Neural cell (in vitro differentiated cells): ENCODE results near the gene PPP3CA. TPM values are rescaled to one million over a fixed set of nuclear protein-coding genes. Genes with fewer than 3 reads are reported as not detected.

ENCODE experiments used
- H2AFZ ChIP-seq: fragments of 200-600, 300-800 bp; sonication (generic), shearing (Covaris generic); 2 replicates; pipeline ENCODE4 v1.6.0; 2014; ENCODE audit warnings: low read depth, mild to moderate bottlenecking, antibody characterized with exemption, low read length, moderate library complexity
- H3F3A ChIP-seq: fragments of 200-600 bp; shearing (Covaris generic); 2 replicates; pipeline ENCODE4 v1.6.1; 2016; ENCODE audit warnings: mild to moderate bottlenecking, moderate library complexity, mixed read lengths, antibody characterized with exemption, low read length; ENCODE audit not compliant: insufficient read depth, poor library complexity, severe bottlenecking
- H3K27ac ChIP-seq: fragments of 200-600, 300-800 bp; sonication (generic), shearing (Covaris generic); 2 replicates; pipeline ENCODE4 v1.5.1; 2014; ENCODE audit warnings: mild to moderate bottlenecking, low read length, moderate library complexity
- H3K27me3 ChIP-seq: fragments of 300-800, 200-600 bp; sonication (generic), shearing (Covaris generic); 2 replicates; pipeline ENCODE4 v1.6.0; 2014; ENCODE audit warnings: mild to moderate bottlenecking, low read depth, low read length, moderate library complexity; ENCODE audit not compliant: insufficient read depth
- H3K36me3 ChIP-seq: fragments of 300-800, 200-600 bp; sonication (generic), shearing (Covaris generic); 2 replicates; pipeline ENCODE4 v1.5.1; 2014; ENCODE audit warnings: mild to moderate bottlenecking, antibody characterized with exemption, low read length, moderate library complexity; ENCODE audit not compliant: insufficient read depth
- H3K4me2 ChIP-seq: fragments of 300-800, 200-600 bp; sonication (generic), shearing (Covaris generic); 2 replicates; pipeline ENCODE4 v1.6.0; 2014; ENCODE audit warnings: mild to moderate bottlenecking, low read length
- H3K4me3 ChIP-seq: fragments of 300-800, 200-600 bp; sonication (generic), shearing (Covaris generic); 2 replicates; pipeline ENCODE4 v1.5.1; 2014; ENCODE audit warnings: mild to moderate bottlenecking, low read length, moderate library complexity
- H3K79me2 ChIP-seq: fragments of 200-600 bp; shearing (Covaris generic); replicated peaks from 2 replicates; pipeline ENCODE4 v1.6.0; 2014; ENCODE audit warnings: mild to moderate bottlenecking, low read length, moderate library complexity; ENCODE audit not compliant: insufficient read depth
- H3K9ac ChIP-seq: fragments of 300-800, 200-600 bp; sonication (generic), shearing (Covaris generic); 2 replicates; pipeline ENCODE4 v1.6.1; 2016; ENCODE audit warnings: mild to moderate bottlenecking, low read length, mixed read lengths
- H3K9me2 ChIP-seq: fragments of 200-600 bp; shearing (Covaris generic); 2 replicates; pipeline ENCODE4 v1.6.1; 2016; ENCODE audit warnings: mild to moderate bottlenecking, low read length, mixed read lengths; ENCODE audit not compliant: insufficient read depth
- H3K9me3 ChIP-seq: fragments of 200-600, 300-800 bp; sonication (generic), shearing (Covaris generic); 2 replicates; pipeline ENCODE4 v1.6.1; 2016; ENCODE audit warnings: mild to moderate bottlenecking, mixed run types, low read length, moderate library complexity, mixed read lengths
- H4K20me1 ChIP-seq: fragments of 200-600 bp; shearing (Covaris generic); 2 replicates; pipeline ENCODE4 v1.6.1; 2016; ENCODE audit warnings: mild to moderate bottlenecking, mixed run types; ENCODE audit not compliant: insufficient read depth
- EP300 ChIP-seq: fragments of 450-650 bp; conservative IDR thresholded peaks from 2 replicates; pipeline ENCODE4 v1.6.1; 2014; ENCODE audit warnings: antibody characterized with exemption, mild to moderate bottlenecking, moderate library complexity; ENCODE audit not compliant: poor library complexity, severe bottlenecking
- EZH2 ChIP-seq: fragments of 200-600, 300-800 bp; shearing (Covaris generic), sonication (generic); IDR thresholded peaks from 2 replicates; pipeline ENCODE4 v1.6.1; 2014; ENCODE audit warnings: antibody characterized with exemption, low read length, borderline replicate concordance, mild to moderate bottlenecking; ENCODE audit not compliant: insufficient read depth, poor library complexity, severe bottlenecking
- MXI1 ChIP-seq: fragments of 450-650 bp; conservative IDR thresholded peaks from 2 replicates; pipeline ENCODE4 v1.6.1; 2014; ENCODE audit warnings: antibody characterized with exemption, mild to moderate bottlenecking; ENCODE audit not compliant: poor library complexity, severe bottlenecking
- POLR2AphosphoS5 ChIP-seq: IDR thresholded peaks from 2 replicates; pipeline ENCODE4 v1.6.1; 2012
- RAD21 ChIP-seq: fragments of 450-650 bp; conservative IDR thresholded peaks from 2 replicates; pipeline ENCODE4 v1.6.1; 2014; ENCODE audit warnings: antibody characterized with exemption, mild to moderate bottlenecking, moderate library complexity
- SMC3 ChIP-seq: fragments of 450-650 bp; conservative IDR thresholded peaks from 2 replicates; pipeline ENCODE4 v1.6.1; 2014; ENCODE audit warnings: antibody characterized with exemption, mild to moderate bottlenecking, moderate library complexity; ENCODE audit not compliant: poor library complexity
- TAF1 ChIP-seq: IDR thresholded peaks from 2 replicates; pipeline ENCODE4 v1.6.1; 2012; ENCODE audit warnings: low read depth
- polyA plus RNA-seq: library from polyadenylated mRNA; depleted of rRNA; stranded (reverse); fragments of >200 nt; gene quantifications from 2 replicates; pipeline ENCODE4 v1.2.3, GENCODE V29; 2014
- TF ChIP-seq, protein P1 (sequence below): IDR thresholded peaks from 2 replicates; pipeline ENCODE4 v1.6.1; 2012; ENCODE audit warnings: borderline replicate concordance
- TF ChIP-seq, protein P2 (sequence below): fragments of 450-650 bp; IDR thresholded peaks from 2 replicates; pipeline ENCODE4 v1.5.1; 2014; ENCODE audit warnings: antibody characterized with exemption, mild to moderate bottlenecking, moderate library complexity; ENCODE audit not compliant: poor library complexity, severe bottlenecking

Gene PPP3CA
- polyA plus RNA-seq, 1 donor from 2014 or later = 78.2 TPM

DNA sequence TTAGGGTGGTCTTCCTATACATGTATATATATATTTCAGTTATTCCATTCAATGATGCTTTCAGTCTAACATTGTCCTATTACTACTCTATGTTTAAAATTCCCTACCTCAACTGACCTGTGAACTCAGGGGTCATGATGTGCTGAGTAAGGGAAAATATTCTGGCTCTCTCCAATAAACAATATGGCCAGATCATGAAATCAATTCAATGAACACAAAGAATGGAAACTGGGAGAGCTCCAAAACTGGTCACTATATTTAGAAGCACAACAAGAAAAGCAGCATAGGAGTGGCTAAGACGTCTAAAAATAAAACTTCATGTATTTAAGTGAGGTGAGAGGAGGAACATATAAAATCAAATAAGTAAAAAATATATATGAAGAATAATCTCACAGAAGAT lies 304.5 kb downstream of the PPP3CA start:
- Histone ChIP-seq H3K9ac (no peak overlapping the region), H3K4me2 (no peak overlapping the region), H3K9me3 (no peaks in the 10 kb centered on the region), H3K27me3 (no peaks in the 10 kb centered on the region), H3K36me3 (peaks cover 9% of the 10 kb centered on the region), H3K27ac (no peak overlapping the region), H3K4me3 (no peak overlapping the region), H3K79me2 (no peaks in the 10 kb centered on the region), H4K20me1 (no peaks in the 10 kb centered on the region), H2AFZ (no peak overlapping the region), H3K9me2 (no peaks in the 10 kb centered on the region), H3F3A (no peaks in the 10 kb centered on the region)
- TF ChIP-seq, protein P1, sequence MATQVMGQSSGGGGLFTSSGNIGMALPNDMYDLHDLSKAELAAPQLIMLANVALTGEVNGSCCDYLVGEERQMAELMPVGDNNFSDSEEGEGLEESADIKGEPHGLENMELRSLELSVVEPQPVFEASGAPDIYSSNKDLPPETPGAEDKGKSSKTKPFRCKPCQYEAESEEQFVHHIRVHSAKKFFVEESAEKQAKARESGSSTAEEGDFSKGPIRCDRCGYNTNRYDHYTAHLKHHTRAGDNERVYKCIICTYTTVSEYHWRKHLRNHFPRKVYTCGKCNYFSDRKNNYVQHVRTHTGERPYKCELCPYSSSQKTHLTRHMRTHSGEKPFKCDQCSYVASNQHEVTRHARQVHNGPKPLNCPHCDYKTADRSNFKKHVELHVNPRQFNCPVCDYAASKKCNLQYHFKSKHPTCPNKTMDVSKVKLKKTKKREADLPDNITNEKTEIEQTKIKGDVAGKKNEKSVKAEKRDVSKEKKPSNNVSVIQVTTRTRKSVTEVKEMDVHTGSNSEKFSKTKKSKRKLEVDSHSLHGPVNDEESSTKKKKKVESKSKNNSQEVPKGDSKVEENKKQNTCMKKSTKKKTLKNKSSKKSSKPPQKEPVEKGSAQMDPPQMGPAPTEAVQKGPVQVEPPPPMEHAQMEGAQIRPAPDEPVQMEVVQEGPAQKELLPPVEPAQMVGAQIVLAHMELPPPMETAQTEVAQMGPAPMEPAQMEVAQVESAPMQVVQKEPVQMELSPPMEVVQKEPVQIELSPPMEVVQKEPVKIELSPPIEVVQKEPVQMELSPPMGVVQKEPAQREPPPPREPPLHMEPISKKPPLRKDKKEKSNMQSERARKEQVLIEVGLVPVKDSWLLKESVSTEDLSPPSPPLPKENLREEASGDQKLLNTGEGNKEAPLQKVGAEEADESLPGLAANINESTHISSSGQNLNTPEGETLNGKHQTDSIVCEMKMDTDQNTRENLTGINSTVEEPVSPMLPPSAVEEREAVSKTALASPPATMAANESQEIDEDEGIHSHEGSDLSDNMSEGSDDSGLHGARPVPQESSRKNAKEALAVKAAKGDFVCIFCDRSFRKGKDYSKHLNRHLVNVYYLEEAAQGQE = no peak
- TF ChIP-seq SMC3 (no peak), POLR2AphosphoS5 (no peak), MXI1 (no peak), TAF1 (no peak), EZH2 (no peak), EP300 (no peak), RAD21 (no peak)
- TF ChIP-seq, protein P2, sequence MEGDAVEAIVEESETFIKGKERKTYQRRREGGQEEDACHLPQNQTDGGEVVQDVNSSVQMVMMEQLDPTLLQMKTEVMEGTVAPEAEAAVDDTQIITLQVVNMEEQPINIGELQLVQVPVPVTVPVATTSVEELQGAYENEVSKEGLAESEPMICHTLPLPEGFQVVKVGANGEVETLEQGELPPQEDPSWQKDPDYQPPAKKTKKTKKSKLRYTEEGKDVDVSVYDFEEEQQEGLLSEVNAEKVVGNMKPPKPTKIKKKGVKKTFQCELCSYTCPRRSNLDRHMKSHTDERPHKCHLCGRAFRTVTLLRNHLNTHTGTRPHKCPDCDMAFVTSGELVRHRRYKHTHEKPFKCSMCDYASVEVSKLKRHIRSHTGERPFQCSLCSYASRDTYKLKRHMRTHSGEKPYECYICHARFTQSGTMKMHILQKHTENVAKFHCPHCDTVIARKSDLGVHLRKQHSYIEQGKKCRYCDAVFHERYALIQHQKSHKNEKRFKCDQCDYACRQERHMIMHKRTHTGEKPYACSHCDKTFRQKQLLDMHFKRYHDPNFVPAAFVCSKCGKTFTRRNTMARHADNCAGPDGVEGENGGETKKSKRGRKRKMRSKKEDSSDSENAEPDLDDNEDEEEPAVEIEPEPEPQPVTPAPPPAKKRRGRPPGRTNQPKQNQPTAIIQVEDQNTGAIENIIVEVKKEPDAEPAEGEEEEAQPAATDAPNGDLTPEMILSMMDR = no peak

DNA sequence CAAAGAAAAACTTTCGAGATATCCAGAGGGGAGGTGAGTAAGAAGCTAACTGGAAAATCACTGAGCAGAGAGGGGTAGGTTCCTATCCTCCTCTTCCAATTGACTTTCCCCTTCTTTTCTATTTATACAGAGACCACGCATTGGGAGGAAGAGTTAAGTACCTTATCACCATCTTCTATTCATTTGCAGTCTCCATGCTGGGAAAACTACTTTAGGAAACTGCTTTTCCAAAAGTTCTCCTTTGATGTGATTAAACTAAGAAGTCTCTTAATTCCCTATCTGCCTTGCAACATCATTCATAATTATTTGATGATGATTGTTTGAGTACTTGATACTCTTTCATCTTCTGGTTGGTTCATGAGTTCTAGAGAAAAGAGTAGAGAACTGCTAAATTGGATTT lies 306.6 kb downstream of the PPP3CA start:
- Histone ChIP-seq H3K4me3 (no peak overlapping the region), H3F3A (no peaks in the 10 kb centered on the region), H3K9me2 (no peaks in the 10 kb centered on the region), H3K27me3 (no peaks in the 10 kb centered on the region), H3K36me3 (peaks cover 9% of the 10 kb centered on the region), H4K20me1 (no peaks in the 10 kb centered on the region), H3K27ac (no peak overlapping the region), H3K9ac (no peak overlapping the region), H3K79me2 (no peaks in the 10 kb centered on the region), H3K9me3 (no peaks in the 10 kb centered on the region), H3K4me2 (no peak overlapping the region), H2AFZ (no peak overlapping the region)
- TF ChIP-seq, protein P1 = no peak
- TF ChIP-seq RAD21 = no peak
- no peak for TF ChIP-seq TAF1
- TF ChIP-seq EP300 = no peak
- no peak for TF ChIP-seq MXI1
- TF ChIP-seq, protein P2 = no peak
- no peak for TF ChIP-seq SMC3
- no peak for TF ChIP-seq EZH2
